Activated CD4-positive, alpha-beta T cell treated with anti-CD3 and anti-CD28 coated beads, Interleukin-2, amount 50 U/mL, for 24 hours (primary cell): ENCODE measurements around the gene SH3TC2.
"Not testable (repeated sequence)": the region's sequence is repeated elsewhere in the genome, so short reads cannot be mapped to it uniquely, and the experiment has no call there.

ENCODE experiments used
- DNase-seq, 2 donors: peaks; one replicate each; pipeline ENCODE4 v3.0.0-alpha.2; 2020; ENCODE audit warnings: low read depth in 1 of 2, low spot score in 1 of 2

Gene SH3TC2

DNA sequence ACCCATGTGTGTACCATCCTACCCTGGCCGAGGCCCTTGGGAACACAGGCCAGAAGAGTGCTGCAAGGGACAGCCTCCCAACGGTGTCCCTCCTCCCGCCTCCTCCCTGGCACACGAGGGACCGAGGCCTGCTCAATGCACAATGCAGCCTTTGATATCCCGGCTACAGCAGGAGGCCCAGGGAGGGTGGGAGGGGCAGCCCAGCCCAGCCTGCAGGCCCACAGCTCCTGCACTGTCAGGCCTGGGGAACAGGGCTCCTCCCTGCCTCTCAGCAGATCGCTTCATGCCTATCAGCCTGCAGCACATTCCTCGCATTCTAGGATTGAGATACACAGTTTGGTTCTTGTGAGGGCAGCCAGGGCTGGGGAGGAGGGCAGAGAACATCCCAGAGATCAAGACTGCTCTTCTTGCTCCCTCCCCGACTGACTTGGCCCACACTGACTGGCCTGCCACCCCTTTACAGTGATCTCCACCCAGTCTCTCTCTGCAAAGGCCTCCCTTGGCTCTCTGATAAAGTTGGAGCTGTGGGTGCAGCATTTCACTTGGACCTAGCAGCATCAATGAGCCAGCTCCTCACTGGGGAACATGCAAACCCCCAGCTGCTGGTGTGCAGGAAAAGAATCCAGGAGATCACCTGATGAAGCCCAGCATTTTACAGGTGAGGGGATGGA lies at the start of gene SH3TC2:
Gene SH3TC2, minus strand, starts transcription at position 46 of the 671 bp plus-strand sequence. Its CDS starts 40 bp downstream, at position 6.
- DNase-seq: no peak

DNA sequence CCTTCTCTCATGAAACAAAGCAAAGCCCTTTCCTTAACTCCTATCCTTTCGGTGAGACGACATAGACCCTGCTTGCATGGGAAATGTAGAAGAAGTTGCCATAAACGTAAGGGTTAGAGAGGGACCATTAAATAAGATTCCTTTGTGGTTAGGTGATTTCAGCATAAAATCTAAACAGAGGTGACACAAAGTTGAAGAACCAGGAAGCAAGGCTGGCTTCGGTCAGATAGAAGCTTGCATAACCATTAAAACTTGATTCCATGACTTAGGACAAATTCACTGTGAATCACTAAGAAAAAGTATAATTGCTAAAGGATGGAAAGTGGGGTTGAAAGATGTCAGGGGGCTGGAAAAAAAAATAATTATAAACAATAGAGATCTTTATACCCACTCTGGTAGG lies 47.5 kb upstream of the SH3TC2 start:
- no peak for DNase-seq

DNA sequence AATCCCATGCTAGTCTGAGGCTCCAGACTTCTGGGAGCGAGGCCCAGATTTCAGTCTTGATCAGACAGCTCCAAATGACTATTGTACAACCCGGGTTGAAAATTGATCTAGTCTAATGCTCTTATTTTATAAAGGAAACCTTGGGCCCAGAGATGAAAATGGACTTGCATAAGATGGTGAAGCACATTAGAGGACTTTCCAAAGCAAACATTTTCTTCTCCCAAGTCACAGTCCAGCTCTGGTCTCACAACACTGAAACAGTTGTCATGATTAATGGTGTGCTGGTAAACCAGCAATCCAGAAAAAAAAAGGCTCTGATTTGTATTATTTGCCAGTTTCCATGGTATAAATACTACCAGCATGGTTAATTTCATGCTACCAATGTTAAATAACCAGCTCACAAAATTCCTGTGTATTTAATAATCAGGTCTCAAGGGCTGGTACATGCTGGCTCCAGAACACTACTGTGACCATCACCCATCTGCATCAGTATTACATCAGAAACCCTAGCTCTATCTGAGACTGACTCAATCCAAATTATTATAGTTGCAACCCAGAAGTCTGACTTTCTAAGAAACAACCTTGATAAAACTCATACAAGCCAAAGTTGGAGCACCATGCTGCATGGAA lies 45.9 kb upstream of the SH3TC2 start:
- DNase-seq: no peak

DNA sequence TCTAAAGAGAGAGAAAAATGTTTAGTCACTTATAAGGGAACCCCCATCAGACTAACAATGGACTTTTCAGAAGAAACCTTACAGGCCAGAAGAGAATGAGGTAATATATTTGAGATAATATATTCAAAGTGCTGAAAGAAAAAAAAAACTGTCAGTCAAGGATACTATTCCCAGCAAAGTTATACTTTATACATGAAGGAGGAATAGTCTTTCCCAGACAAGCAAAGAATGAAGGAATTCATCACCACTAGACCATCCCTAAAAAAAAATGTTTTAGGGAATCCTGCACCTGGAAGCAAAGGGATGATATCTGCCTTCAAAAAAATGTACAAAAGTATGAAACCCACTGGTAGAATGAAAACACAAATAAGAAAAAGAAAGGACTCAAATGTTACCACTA lies 37.5 kb upstream of the SH3TC2 start:
- no peak for DNase-seq

DNA sequence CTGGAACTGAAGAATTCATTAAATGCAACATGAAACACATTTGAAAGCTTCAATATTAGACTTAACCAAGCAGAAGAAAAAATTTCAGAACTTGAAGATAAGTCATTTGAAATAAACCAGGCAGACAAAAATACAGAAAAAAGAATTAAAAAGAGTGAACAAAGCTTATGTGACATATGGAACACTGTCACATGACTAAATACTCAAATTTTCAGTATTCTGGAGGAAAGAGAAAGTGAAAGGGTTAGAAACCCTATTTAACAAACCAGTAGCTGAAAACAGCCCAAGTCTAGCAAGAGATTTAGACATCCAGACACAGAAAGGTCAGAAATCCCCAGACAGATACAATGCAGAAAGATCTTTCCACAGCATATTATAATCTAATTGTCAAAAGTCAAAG lies 37.1 kb upstream of the SH3TC2 start:
- DNase-seq: no peak

DNA sequence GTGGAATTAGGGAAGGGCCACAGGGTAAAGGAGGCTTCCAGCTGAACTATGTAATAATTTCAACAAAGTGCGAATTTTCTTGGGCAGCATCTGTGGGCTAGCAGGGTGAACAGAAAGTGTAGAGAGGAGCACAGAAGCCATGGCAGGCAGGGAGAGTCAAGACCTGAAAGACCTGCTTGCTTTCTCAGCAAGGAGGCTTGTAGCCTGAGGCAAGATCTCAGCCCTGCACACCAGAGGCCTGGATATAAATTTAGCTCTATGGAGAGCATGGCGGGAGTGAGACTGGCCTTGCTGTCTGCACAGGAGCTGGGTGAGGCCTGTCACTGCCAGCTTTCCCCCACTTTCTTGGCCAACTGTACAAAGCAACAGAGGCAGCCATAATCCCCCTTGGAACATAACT lies 32.1 kb upstream of the SH3TC2 start:
- no peak for DNase-seq

DNA sequence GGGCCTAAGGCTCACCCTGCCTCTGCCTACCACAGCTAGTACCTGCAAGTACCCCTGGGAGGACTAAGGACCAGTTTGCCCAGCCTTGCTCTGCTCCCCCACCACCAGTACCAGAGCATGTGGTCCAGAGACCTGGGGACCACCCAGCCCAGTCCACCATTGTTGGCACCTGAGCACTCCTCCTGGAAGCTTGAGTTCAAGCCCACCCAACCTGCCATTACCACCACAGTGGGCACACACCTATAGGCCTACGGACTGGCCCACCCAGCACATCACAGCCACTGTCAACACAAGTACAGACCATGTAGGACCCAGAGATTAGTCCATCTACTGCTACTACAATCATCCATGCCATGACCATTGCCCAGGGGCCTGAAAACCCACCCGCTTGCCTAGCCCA lies 30.8 kb upstream of the SH3TC2 start:
- no peak for DNase-seq

DNA sequence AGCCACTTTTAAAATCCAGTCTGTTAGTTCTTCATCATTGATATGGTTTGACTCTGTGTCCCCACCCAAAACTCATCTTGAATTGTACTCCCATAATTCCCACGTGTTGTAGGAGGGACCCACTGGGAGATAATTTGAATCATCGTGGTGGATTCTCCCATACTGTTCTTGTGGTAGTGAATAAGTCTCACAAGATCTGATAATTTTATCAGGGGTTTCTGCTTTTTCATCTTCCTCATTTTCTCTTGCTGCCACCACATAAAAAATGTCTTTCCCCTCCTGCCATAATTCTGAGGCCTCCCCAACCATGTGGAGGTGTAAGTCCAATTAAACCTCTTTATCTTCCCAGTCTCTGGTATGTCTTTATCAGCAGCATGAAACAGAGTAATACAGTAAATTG lies 26.9 kb upstream of the SH3TC2 start:
- DNase-seq: no peak

DNA sequence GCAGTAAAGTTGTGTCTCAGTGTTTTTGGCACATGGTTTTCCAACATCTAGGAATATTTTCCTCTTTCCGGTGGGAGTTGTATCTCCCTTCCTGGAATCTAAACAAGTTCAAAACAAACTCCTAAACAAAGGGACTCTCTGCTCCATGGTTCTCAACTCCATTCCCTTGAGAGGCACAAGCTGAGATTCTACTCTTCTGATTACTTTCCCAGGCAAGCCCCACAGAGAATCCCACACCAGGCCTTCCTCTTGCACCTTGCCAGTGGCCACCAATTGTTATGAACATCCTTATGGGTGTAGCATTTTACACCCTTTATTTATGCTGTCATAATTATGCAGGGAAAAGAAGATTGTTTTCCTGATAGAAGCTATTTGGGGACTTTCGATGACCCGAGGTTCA lies 25.8 kb upstream of the SH3TC2 start:
- no peak for DNase-seq

DNA sequence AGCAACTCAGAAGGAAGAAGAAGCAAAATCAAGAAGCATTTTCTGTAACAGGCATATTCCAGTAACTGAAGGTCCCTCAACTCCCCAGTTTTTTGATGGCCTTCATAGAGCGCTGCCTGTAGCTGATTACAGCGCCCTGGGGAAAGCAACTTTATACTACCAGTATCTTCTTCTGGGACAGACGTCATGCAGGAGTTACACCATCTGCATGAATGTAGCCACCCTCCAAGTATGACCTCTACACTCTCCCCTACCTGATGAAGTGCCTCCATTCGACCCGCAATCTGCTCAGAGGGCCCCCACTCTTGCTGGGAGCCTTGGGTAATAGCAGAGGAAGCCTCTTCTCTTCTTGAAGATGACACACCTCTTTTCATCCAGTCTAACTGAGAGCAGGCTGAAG lies 21.0 kb upstream of the SH3TC2 start:
- no peak for DNase-seq

DNA sequence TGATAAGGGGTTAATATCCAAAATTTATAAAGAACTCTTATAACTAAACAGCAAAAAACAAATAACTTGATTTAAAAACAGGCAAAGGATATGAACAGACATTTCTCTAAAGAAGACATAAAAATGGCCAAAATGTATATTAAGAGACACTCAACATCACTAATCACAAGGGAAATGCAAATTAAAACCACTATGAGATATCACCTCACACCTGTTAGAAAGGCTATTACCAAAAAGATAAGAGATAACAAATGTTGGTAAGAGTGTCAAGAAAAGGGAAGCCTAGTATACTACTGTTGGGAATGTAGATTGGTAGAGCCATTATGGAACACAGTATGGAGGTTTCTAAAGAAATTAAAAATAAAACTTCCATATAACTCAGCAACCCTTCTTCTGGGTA lies 19.4 kb upstream of the SH3TC2 start:
- no peak for DNase-seq

DNA sequence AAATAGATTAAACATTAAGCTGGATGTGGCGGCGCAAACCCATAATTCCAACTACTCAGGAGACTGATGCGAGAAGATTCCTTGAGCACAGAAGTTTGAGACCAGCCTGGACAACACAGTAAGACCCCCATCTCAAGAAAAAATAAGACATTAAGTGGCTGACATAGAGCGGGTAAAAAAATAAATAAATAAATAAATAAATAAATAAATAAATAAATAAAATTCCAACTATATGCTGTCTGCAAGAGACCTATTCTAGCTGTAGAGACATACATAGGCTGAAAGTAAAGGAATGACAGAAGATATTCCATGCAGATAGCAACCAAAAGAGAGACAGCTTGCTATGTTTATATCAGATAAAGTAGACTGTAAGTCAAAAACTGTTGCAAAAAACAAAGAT lies 17.4 kb upstream of the SH3TC2 start:
- DNase-seq: no peak

DNA sequence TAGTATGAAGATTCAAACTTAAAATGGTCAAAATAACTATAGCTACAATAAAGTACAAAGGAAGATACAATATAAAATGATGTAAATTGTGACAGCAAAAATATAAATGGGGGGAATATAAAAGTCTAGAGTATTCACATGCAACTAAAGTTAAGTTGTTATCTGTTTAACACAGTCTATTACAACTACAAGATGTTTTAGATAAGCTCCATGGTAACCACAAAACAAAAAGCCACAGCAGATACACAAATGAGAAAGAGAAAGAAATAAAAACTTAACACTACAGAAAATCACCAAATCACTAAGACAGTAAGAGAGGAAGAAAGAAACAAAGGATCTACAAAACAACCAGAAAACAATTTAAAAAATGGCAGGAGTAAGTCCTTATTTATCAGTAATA lies 17.0 kb upstream of the SH3TC2 start:
- no peak for DNase-seq

DNA sequence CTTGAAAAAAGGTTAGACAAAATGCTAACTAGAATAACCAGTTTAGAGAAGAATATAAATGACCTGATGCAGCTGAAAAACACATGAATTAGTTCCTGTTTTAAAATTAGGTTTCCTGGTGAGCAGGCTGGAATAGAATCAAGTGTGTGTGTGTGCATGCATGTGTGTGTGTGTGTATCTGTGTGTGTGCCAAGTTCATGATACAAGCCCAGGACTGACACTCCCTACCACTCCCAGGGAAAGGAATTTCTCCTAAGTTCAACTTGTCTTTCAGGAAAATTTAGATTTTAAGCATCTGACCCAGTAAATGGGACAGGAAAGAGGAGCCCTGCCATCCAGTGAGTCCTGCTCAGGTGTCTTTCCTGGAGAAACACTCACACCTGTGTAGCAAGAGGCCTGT lies 11.2 kb upstream of the SH3TC2 start:
- not testable (repeated sequence) for DNase-seq

DNA sequence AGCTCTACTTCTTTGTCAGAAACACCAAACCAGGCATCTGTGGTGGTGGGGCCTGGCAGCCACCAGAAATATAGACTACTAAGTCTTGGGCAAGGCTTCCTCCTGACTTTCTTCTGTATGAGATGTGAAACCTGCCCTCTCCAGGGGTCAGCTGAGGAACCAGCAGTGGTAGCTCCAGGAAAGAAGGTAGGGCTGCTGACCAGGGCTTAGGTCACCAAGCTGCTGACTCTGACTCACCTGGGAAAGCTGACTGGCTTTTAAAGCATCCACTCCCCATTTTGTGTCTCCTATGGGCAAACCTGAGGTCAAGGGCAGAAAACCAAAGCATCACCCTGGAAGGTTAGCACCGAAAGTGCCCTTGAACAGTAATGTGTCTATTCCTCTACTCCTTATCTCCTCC lies 10.4 kb upstream of the SH3TC2 start:
- no peak for DNase-seq

DNA sequence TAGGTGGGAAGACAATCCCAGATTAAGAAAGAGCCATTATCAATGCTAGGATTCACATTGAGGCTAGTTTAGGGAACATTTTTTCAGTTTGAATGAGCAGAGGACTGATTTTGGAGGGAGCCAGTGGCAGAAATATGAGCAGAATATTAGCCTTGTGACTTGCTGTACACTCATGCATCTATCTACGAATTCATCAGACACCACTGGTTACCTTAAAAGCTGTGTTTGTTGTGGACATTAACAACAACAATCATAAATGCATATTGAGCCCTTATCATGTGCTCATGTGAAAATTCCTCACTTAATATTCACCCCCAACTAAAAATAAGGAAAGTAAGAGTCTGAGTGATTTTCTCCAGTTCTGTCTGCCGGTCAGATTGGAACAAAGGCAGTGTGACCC lies 9.9 kb upstream of the SH3TC2 start:
- DNase-seq: no peak

DNA sequence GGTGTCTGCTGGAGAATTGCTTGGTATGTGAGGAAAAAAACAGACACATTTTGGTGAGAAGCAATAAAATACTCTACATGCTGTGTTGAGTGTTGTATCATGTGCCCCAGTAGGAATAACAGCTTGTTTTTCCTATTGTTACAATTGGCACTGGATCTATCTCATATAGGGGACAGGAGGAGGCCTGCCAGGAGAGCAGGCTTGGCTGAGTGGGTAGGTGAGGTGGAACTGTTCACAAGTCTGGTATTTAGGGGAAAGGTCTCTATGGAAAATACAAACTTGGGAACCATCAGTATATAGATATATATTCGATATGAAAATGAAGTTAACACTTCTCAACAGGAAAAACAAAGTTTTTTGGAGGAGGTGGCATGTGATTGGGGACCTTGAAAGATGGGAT lies 9.5 kb upstream of the SH3TC2 start:
- no peak for DNase-seq

DNA sequence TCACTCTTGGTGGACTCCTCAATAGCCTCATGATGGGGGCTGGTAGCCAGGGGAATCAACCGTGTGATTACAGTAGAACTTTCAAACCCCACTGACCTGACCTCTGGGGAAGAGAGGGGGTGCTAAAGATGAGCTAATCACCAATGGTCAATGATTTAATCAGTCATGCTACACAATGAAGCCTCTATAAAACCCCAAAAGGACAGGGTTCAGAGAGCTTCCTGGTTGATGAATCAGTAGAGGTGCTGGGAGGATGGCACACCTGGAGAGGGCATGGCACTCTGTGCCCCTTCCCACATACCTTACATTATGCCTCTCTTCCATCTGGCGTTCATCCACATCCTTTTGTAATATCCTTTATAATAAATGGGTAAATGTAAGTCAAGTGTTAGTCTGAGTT lies 8.9 kb upstream of the SH3TC2 start:
- no peak for DNase-seq

DNA sequence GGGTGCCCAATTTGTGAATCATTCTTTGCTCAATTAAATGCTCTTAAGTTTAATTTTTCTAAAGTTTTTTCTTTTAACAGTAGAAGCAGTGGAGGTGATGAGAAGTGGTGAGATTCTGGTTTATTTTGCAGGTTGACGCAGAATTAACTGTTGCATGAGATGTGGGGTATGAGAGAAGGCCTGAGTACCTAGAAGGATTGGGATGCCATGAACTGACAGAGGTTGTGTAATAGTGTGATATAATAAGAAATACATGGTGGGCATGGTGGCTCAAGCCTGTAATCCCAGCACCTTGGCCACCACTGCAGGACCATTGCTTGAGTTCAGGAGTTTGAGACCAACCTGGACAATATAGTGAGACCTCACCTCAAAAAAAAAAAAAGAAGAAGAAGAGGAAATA lies 8.4 kb upstream of the SH3TC2 start:
- no peak for DNase-seq

DNA sequence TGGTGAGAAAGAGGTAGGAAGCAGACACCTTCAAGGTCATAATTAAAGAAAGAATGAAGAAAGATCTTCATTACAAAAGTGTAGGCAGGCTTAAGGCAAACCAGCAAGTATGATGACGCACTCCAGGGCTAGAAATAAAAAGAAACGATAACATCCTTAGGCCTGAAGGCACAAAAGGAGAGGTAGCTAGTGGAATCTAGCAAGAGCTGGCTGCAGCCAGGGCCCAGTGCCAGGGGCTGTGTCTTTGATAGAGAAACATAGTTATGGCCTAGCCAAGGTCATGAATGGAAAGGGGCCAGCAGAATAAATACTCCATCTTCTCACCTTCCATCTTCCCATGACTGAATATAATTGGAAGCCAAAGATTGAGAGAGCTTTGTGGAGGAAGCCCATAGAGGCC lies 6.8 kb upstream of the SH3TC2 start:
- DNase-seq: no peak

DNA sequence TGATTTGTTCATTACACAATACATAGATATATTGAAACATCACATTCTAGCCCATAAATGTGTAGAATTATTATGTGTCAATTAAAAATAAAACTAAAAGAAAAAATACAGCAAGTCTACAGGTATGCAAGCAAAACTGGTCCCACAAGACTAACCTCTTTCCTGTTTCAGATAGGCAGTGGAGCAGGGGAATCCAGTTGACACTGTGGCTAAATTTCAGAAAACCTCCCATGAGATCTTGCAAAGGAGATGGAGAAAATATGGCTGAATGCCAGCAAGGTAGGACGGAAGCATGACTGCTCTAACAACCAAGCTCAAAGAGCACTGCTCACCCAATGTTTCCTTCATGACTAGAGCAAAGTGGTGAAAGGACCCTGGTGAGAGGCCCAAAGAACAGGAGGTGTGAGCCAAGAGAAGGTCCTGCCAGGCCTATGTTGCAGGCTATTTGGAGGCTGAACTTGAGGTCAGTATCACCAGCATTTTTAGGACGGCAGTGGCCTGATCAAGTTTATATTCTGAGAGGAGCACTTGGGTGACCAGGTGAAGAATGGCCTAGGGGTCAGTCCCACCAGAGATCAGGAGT lies 1.1 kb upstream of the SH3TC2 start:
- no peak for DNase-seq

DNA sequence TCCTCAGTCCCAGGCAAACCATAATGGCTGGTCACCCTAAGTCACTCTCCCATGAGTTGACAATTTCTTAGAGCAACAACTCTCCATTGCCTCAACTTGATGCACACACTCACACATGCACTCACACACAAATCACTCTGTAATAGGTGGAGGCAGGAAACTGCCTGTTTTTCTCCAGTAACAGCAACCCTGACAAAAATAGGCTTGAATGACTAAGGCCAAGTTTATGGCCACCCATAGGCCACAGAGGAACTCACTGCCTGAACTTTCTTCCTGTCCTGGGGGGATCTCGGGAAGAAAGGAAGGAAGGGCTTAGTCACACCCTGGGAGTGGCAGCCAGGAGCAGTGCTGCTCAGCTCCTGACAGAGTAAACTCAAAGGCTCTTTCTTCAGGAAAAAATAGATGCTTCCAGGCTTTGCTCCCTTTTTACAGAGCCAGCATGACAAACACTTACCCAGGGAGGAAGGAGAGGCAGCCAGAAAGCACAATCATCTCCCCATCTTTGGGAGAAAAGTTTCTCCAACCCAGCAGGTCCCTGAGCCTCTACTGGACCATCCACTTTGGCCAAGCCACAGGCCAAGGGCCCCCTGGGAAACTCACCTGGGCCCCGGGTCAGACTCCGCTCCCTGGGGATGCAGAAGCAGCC lies 368 bp downstream of the SH3TC2 start:
- DNase-seq: no peak
